ENCODE data around the gene MILR1.

- no peak for TF ChIP-seq POLR2AphosphoS5 (IDR thresholded peaks at IDR 0.05; ENCODE audit: low read depth, low read length)
- TF ChIP-seq SIN3A (IDR thresholded peaks at IDR 0.05; ENCODE audit: borderline replicate concordance, insufficient read depth, low read length), result no peak
These were observed 38.0 kb upstream of the MILR1 start for GRCh38 chr17:64410750-64411490.
